Measurements from ENCODE around the gene AHNAK. TPM values are rescaled to one million over a fixed set of nuclear protein-coding genes. Genes with fewer than 3 reads are reported as not detected.

The AHNAK gene
- total and polyA plus RNA-seq, 2 donors (not counting 3 experiments of a cell fraction or from before 2014, with no cell fraction given): 35.2 to 436 TPM

DNA sequence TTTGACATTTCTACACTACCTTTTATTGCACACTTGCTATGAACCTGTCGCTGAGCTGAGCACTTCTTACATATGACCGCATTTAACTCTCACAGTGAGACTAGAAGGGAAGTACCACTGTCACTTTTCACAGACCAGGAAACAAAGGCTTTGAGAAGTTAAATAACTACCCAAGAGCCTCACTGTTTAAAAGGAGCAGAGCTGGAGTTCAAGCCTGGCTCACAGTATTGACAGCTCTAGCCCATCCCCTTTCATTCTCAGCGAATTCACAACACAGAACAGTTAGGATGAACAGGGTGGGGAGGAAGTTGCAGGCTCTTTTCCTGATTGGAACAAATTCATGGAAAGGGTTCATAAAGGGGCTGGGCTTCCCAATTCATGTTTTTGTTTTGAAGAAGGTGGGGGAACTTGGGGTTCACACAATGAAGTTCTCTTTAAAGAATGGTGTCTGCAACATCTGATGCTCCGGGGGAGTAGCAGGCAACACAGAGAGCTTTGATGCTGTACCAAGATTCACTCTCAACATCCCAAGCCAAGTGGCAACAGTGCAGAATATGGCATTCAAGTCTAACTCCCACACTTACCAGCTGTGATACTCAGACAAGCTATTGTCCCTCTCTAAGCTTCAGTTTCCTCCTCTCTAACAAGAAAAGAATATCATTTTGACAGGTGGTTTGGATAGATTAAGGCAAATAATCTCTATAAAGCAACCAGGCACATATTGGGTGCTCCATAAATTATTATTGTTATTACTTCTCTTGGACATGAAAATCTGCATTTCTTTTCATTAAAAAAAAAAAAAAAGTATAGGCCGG lies 110.6 kb downstream of the AHNAK start:
- Histone ChIP-seq H3K27ac (ENCODE audit: insufficient read depth, low read depth, low read length) (no peak overlapping the region), H4K20me1 (replicated peaks; ENCODE audit: control insufficient read depth, extremely low read depth, insufficient read depth, low read length) (no peaks in the 10 kb centered on the region), H3K4me3 (replicated peaks in 1 of 3; ENCODE audit: insufficient read depth in 1 of 3, low read depth in 1 of 3, low read length in 3 of 3) (no peak overlapping the region), H3K4me1 (ENCODE audit: control insufficient read depth, extremely low read depth, insufficient read depth, low read length) (peaks cover 9% of the 10 kb centered on the region), H3K4me2 (ENCODE audit: insufficient read depth, low read length) (no peak overlapping the region), H3K36me3 (ENCODE audit: control insufficient read depth in 2 of 2, extremely low read depth in 1 of 2, insufficient read depth in 2 of 2, low read length in 2 of 2) (no peaks in the 10 kb centered on the region), H3K27me3 (ENCODE audit: control insufficient read depth in 2 of 2, insufficient read depth in 2 of 2, low read length in 2 of 2) (no peaks in the 10 kb centered on the region), H3K9me3 (replicated peaks; ENCODE audit: control insufficient read depth, insufficient read depth, low read length) (no peaks in the 10 kb centered on the region), H3K9ac (replicated peaks; ENCODE audit: extremely low read depth, insufficient read depth, low read length) (no peak overlapping the region), H3K9me1 (replicated peaks; ENCODE audit: control insufficient read depth, extremely low read depth, insufficient read depth, low read length) (no peaks in the 10 kb centered on the region), H2AFZ (ENCODE audit: low read depth, low read length) (no peak overlapping the region), H3K79me2 (ENCODE audit: control insufficient read depth, insufficient read depth, low read length) (no peaks in the 10 kb centered on the region)
- POLR2A ChIA-PET: interaction anchor here (0.7 kb wide), 1 partner anchor 12 kb away, joined by 3 read pairs; no protein-coding TSS in a partner anchor
- intact Hi-C loops (cut with micrococcal nuclease) (no loop called here), dilution Hi-C loops (cut with MboI; ENCODE audit: extremely low pct_ligation_motif_present, low sequenced_read_pairs) (no loop called here)
- TF ChIP-seq EZH2 (IDR thresholded peaks at IDR 0.05; ENCODE audit: borderline replicate concordance, low read depth, low read length, severe bottlenecking) (no peak), GATA2 (IDR thresholded peaks at IDR 0.05; ENCODE audit: insufficient read depth, insufficient read length, low read depth, low read length) (no peak), JUN (IDR thresholded peaks at IDR 0.05; ENCODE audit: borderline replicate concordance, insufficient read depth, insufficient read length, low read depth) (no peak), MYC (IDR thresholded peaks at IDR 0.05; ENCODE audit: low read depth, low read length) (no peak), POLR2A (IDR thresholded peaks at IDR 0.05; ENCODE audit: low read depth, low read length) (no peak), FOS (IDR thresholded peaks at IDR 0.05; ENCODE audit: borderline replicate concordance, insufficient read depth, low read length) (no peak)
- TF ChIP-seq, protein P1, sequence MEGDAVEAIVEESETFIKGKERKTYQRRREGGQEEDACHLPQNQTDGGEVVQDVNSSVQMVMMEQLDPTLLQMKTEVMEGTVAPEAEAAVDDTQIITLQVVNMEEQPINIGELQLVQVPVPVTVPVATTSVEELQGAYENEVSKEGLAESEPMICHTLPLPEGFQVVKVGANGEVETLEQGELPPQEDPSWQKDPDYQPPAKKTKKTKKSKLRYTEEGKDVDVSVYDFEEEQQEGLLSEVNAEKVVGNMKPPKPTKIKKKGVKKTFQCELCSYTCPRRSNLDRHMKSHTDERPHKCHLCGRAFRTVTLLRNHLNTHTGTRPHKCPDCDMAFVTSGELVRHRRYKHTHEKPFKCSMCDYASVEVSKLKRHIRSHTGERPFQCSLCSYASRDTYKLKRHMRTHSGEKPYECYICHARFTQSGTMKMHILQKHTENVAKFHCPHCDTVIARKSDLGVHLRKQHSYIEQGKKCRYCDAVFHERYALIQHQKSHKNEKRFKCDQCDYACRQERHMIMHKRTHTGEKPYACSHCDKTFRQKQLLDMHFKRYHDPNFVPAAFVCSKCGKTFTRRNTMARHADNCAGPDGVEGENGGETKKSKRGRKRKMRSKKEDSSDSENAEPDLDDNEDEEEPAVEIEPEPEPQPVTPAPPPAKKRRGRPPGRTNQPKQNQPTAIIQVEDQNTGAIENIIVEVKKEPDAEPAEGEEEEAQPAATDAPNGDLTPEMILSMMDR (IDR thresholded peaks at IDR 0.05; ENCODE audit: extremely low read depth in 1 of 2, insufficient read depth in 1 of 2, low read depth in 1 of 2, low read length in 2 of 2): no peak
- CTCF ChIA-PET: interaction anchor here (1.3 to 5.8 kb wide), 4 partner anchors 11 to 125 kb away, joined by 4 to 37 read pairs (median 16); no protein-coding TSS in a partner anchor
- no peak for FAIRE-seq
- BruUV-seq (replicated peaks): no TSS peak
- DNase-seq (ENCODE audit: low read depth, low spot score): no peak
